ENCODE measurements around the gene RNF10.

DNA sequence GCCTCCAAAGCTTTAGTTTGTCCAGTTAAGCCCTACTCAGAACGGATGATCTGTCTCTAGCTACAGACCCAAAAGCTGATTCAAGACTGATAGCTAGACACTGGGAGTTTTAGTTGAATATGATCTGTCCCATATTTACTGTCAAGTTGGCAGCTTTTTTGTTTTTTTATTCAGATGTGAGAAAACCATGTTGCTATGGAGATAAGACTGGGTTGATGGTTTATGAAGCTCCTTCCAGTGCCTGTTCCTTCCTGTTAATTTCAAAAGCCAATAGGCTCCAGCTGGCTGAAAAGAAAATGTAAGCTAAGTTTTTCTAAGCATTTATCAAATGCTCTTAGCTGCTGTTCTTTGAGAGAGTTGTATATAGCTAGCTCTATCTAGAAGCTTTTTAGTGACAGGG, 33.6 kb upstream of the RNF10 start:
- TF ChIP-seq POLR2A (IDR thresholded peaks at IDR 0.05), result no peak
- TF ChIP-seq, protein P1, sequence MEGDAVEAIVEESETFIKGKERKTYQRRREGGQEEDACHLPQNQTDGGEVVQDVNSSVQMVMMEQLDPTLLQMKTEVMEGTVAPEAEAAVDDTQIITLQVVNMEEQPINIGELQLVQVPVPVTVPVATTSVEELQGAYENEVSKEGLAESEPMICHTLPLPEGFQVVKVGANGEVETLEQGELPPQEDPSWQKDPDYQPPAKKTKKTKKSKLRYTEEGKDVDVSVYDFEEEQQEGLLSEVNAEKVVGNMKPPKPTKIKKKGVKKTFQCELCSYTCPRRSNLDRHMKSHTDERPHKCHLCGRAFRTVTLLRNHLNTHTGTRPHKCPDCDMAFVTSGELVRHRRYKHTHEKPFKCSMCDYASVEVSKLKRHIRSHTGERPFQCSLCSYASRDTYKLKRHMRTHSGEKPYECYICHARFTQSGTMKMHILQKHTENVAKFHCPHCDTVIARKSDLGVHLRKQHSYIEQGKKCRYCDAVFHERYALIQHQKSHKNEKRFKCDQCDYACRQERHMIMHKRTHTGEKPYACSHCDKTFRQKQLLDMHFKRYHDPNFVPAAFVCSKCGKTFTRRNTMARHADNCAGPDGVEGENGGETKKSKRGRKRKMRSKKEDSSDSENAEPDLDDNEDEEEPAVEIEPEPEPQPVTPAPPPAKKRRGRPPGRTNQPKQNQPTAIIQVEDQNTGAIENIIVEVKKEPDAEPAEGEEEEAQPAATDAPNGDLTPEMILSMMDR (IDR thresholded peaks at IDR 0.05), result no peak

All from heart left ventricle (tissue), 13 donors.